Measurements from ENCODE around the gene SLC12A5.

SLC12A5 gene

GRCh38 chr20:46028110-46028509 lies 905 bp upstream of the SLC12A5 start:
- DNase-seq: no peak

- DNase-seq: no peak
Measured at GRCh38 chr20:46030284-46031013, 1.4 kb downstream of the SLC12A5 start.

- no peak for DNase-seq
Measured at GRCh38 chr20:46031014-46031569, 2.1 kb downstream of the SLC12A5 start.

- no peak for DNase-seq
Measured at GRCh38 chr20:46031701-46032254, 2.8 kb downstream of the SLC12A5 start.

- DNase-seq: no peak
Measured at GRCh38 chr20:46034039-46034438, 5.0 kb downstream of the SLC12A5 start.

GRCh38 chr20:46035253-46035652 lies 6.2 kb downstream of the SLC12A5 start:
- DNase-seq: no peak

- DNase-seq: no peak
Measured at GRCh38 chr20:46035713-46036112, 6.7 kb downstream of the SLC12A5 start.

- DNase-seq: no peak
Measured at GRCh38 chr20:46036370-46036769, 7.4 kb downstream of the SLC12A5 start.

GRCh38 chr20:46037036-46037435 lies 8.0 kb downstream of the SLC12A5 start:
- no peak for DNase-seq

GRCh38 chr20:46040902-46041535 lies 12.0 kb downstream of the SLC12A5 start:
- DNase-seq: peak; percentile 20

- no peak for DNase-seq
Measured at GRCh38 chr20:46043556-46043955, 14.5 kb downstream of the SLC12A5 start.

GRCh38 chr20:46044896-46045295 lies 15.9 kb downstream of the SLC12A5 start:
- DNase-seq: no peak

GRCh38 chr20:46046588-46047310 lies 17.7 kb downstream of the SLC12A5 start:
- DNase-seq: no peak

- DNase-seq: no peak
Measured at GRCh38 chr20:46047821-46048220, 18.8 kb downstream of the SLC12A5 start.

GRCh38 chr20:46049190-46049589 lies 20.2 kb downstream of the SLC12A5 start:
- no peak for DNase-seq

GRCh38 chr20:46049815-46050214 lies 20.8 kb downstream of the SLC12A5 start:
- DNase-seq: no peak

- no peak for DNase-seq
Measured at GRCh38 chr20:46050444-46050843, 21.4 kb downstream of the SLC12A5 start.

- no peak for DNase-seq
Measured at GRCh38 chr20:46050885-46051284, 21.9 kb downstream of the SLC12A5 start.

- DNase-seq: no peak
Measured at GRCh38 chr20:46051556-46052308, 22.7 kb downstream of the SLC12A5 start.

- no peak for DNase-seq
Measured at GRCh38 chr20:46053416-46053815, 24.4 kb downstream of the SLC12A5 start.

- no peak for DNase-seq
Measured at GRCh38 chr20:46054606-46055005, 25.6 kb downstream of the SLC12A5 start.

GRCh38 chr20:46055269-46055668 lies 26.3 kb downstream of the SLC12A5 start:
- no peak for DNase-seq

Data from central memory CD4-positive, alpha-beta T cell (primary cell).